GM12878 (cell line): ENCODE measurements around the gene PFKM.

Experiments used
- CREB1 ChIP-seq: IDR thresholded peaks from 2 replicates; pipeline ENCODE4 v1.6.1; 2012; ENCODE audit warnings: low read depth, mild to moderate bottlenecking, inconsistent platforms
- CTCF ChIP-seq, 3 experiments: IDR thresholded peaks in 2 of 3; conservative IDR thresholded peaks in 1 of 3; 2 replicates each; pipeline ENCODE4 v1.5.1; 2011; ENCODE audit warnings: low read depth in 3 of 3, low read length in 3 of 3, mild to moderate bottlenecking in 3 of 3, control low read depth in 2 of 3, moderate library complexity in 2 of 3, inconsistent platforms in 1 of 3, mixed read lengths in 1 of 3; ENCODE audit not compliant: control insufficient read depth in 2 of 3, insufficient read depth in 1 of 3; ENCODE audit errors: extremely low read depth in 1 of 3
- EZH2 ChIP-seq: IDR thresholded peaks from 2 replicates; pipeline ENCODE4 v1.6.1; 2012; ENCODE audit warnings: low read depth, mild to moderate bottlenecking, control low read depth, inconsistent platforms, low read length, borderline replicate concordance; ENCODE audit not compliant: control insufficient read depth
- MXI1 ChIP-seq: fragments of 150-350 bp; IDR thresholded peaks from 2 replicates; pipeline ENCODE4 v1.6.1; 2011; ENCODE audit warnings: low read depth, mild to moderate bottlenecking, inconsistent platforms, low read length, improper control_type of control experiment
- POLR2A ChIP-seq: IDR thresholded peaks from 2 replicates; pipeline ENCODE4 v1.6.1; 2011; ENCODE audit warnings: low read depth, mild to moderate bottlenecking, low read length
- PRDM15 ChIP-seq: fragments of 450-650 bp; formaldehyde crosslinking; IDR thresholded peaks from 2 replicates; pipeline ENCODE4 v1.4.0; 2020; ENCODE audit warnings: mild to moderate bottlenecking, moderate library complexity
- RB1 ChIP-seq: fragments of 450-650 bp; formaldehyde crosslinking; IDR thresholded peaks from 2 replicates; pipeline ENCODE4 v1.6.1; 2017; ENCODE audit warnings: mild to moderate bottlenecking, borderline replicate concordance
- WRNIP1 ChIP-seq: IDR thresholded peaks from 2 replicates; pipeline ENCODE4 v1.6.1; 2011; ENCODE audit warnings: low read depth, low read length, improper control_type of control experiment, borderline replicate concordance
- YBX1 ChIP-seq: fragments of 450-650 bp; IDR thresholded peaks from 2 replicates; pipeline ENCODE4 v1.6.1; 2016; ENCODE audit warnings: antibody characterized with exemption
- ZNF217 ChIP-seq: fragments of 450-650 bp; IDR thresholded peaks from 2 replicates; pipeline ENCODE4 v1.6.1; 2017; ENCODE audit warnings: antibody characterized with exemption, mild to moderate bottlenecking

GRCh38 chr12:48185181-48185919 is 66.2 kb downstream of the PFKM start:
- TF ChIP-seq RB1, result no peak
- no peak for TF ChIP-seq ZNF217
- TF ChIP-seq CTCF (IDR thresholded peaks at IDR 0.05 in 2 of 3, conservative IDR thresholded peaks at IDR 0.05 in 1 of 3; ENCODE audit: control insufficient read depth in 2 of 3, extremely low read depth in 1 of 3, insufficient read depth in 1 of 3, low read depth in 3 of 3, low read length in 3 of 3), result no peak
- TF ChIP-seq POLR2A, result no peak
- TF ChIP-seq MXI1, result no peak
- TF ChIP-seq WRNIP1, result no peak
- TF ChIP-seq CREB1, result no peak
- TF ChIP-seq EZH2, result no peak
- no peak for TF ChIP-seq PRDM15 (CRISPR knock-in tag)
- no peak for TF ChIP-seq YBX1
